GM19328 (cell line): ENCODE measurements around the gene PCED1A.
A peak's percentile ranks its signal among the peaks of the same experiment; 100 is the strongest.

Experiments used
- ATAC-seq: cut with Tn5 transposase; IDR thresholded peaks from one replicate; pipeline ENCODE4 v1.9.1; 2021; ENCODE audit warnings: mild to moderate bottlenecking, moderate library complexity; ENCODE audit not compliant: unreplicated experiment

The PCED1A gene

DNA sequence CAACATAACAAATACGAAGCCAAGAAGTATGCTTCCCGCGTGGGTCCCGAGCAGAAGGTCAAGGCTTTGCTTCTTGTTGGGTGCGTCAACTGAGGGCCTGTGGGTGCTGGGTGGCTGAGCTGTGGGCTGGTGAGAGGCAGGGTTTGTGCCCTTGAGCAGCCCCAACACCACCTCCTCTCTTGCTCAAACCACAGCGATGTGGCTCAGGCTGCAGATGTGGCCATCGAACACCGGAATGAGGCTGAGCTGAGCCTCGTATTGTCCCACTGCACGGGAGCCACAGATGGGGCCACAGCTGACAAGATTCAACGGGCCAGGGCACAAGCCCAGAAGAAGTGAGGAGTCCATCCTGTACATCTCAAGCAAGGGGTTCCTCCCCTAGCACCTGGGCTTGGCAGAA is 25.8 kb upstream of the PCED1A start:
- no peak for ATAC-seq

DNA sequence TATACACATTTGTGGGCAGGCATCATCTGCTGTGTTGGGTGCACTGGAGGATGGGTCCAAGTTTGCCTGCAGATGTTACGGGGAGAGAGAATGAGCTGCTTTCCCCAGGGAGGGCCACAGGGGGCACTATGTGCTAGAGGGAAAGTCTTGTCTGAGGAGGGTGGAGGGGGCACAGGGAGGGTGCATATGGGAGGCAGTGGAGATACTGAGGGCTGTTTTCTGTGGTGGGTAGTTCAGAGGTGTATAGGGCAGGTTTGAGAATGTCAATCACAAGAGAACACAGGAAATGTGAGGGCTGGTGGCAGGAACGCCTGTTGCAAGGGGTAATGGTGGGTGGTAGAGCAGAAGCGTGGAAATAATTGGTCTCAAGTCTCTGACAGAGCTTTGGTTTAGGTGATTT is 25.2 kb upstream of the PCED1A start:
- no peak for ATAC-seq

DNA sequence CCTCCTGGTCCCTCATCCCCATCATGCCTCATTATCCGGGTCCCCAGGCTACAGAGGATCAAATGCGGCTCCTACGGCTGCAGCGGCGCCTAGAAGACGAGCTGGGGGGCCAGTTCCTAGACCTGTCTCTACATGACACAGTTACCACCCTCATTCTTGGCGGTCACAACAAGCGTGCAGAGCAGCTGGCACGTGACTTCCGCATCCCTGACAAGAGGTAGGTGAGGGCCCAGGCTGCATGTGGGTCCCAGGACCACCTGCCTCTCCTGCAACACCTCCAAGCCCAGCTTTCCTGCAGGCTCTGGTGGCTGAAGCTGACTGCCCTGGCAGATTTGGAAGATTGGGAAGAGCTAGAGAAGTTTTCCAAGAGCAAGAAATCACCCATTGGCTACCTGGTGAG is 24.6 kb upstream of the PCED1A start:
- ATAC-seq = no peak

DNA sequence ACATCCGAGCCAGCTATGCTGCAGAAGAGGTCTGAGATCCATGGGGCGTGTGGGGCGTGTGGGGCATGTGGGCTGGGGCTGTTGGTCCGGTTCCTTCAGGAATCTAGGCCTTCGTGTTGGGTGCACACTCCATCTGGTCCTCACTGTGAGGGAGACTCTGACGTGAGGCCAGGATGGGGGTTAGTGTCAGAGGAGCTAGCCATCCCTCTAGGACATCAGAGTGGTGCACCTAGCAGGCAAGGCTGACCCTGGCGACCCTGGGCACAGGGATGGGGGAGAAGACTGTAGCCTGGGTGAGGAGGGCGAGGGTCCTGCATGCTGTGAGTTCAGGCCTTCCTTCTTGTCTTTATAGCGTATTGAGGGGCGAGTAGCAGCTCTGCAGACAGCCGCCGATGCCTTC is 24.2 kb upstream of the PCED1A start:
- no peak for ATAC-seq

DNA sequence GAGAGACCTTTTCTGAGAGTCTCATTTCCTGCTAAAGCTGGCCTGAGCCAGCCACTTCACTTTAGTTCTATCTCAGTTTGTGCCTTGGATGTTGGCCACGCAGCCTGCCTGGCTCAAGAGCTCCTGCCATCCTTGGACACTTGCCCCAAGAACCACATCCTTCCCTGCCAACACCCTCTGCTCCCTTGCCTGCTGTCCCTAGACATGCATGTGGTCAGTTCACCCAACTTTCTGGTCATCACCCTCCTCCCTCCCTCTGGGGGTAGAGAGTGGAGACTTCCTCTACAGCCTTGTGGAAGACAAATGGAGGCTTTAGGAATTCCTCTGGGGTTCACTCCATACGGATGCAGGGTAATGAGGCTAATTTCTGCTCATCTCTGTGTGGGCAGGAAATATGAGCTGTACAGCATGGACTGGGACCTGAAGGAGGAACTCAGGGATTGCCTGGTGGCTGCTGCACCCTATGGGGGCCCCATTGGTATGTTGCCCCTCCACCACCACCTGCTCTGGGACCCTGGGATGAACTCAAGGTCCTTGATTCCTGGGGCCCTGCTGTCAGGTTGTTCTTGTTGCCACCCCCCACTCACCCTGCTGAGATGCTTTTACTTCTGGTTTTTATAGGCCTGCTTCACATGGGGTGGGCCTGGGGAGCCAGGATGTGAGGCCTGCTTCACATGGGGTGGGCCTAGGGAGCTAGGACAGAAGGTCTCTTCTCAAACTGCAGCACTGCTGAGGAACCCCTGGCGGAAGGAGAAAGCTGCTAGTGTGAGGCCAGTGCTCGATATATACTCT is 19.1 kb upstream of the PCED1A start:
- no peak for ATAC-seq

DNA sequence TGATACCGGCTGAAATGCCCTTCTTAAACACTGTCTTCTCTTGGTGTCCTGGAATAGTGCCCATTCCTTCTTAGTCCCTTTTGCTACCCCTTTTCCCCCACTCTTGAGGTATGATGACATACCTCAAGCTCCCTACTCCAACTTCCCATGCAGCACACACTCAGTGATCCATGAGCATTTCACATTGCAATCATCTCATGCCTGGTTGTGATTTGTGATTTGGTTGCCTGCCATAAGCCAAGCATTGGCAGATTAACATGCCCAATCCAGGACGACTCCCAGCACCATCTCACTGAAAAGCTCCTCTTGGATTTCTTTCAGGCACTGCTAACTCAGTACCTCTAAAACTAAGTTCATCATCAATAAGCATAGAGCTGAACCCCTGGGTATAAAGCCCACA is 18.1 kb upstream of the PCED1A start:
- ATAC-seq = no peak

DNA sequence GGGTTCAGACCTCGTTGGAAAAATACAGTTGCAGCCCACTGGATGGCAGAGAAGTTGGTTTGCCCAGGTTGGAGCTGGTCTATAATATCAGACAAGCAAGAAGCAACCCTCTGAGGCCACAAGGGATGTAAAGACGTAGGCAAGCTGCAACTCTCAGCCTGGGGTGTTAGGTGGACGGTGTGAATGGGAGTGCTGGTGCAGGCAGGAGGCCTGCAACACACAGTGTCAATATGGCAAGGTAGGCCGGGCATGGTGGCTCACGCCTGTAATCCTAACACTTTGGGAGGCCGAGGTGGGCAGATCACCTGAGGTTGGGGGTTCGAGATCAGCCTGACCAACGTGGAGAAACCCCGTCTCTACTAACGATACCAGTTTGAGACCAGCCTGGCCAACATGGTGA is 10.6 kb upstream of the PCED1A start:
- ATAC-seq = no peak

DNA sequence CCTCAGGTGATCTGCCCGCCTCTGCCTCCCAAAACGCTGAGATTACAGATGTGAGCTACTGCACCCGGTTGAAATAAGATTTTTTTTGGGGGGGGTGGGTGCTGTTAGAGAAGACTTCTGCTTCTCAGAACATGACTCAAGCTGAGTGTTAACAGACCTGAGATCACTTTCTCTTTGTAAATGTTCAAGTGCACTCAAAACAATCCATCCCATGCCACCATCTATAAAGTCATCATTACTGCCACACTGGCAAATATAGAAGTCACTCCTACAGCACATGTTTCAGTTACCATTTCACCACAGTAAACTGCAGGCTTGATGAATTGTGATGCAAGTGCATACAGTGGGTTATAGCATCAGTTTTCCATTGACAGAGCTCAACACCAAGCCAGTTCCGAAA is 9.1 kb upstream of the PCED1A start:
- ATAC-seq = no peak

DNA sequence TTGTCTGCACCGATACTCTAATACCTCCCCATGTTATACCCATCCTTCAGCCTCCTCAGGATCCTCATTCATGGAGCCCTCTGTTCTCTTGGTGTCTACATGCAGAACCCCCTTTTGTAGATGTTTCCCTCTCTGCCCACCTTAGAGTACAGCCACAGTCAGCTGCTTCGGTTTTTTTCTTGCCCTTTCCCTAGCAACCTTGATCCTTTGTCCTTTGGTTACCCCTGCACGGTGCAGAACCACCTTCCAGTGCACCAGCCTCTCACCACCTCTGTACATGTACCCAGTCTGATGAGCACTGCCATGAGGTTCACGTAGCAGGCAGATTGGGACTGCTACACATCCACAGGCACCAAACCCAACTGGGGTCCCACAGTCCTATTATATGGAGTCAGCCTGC is 7.3 kb upstream of the PCED1A start:
- no peak for ATAC-seq

DNA sequence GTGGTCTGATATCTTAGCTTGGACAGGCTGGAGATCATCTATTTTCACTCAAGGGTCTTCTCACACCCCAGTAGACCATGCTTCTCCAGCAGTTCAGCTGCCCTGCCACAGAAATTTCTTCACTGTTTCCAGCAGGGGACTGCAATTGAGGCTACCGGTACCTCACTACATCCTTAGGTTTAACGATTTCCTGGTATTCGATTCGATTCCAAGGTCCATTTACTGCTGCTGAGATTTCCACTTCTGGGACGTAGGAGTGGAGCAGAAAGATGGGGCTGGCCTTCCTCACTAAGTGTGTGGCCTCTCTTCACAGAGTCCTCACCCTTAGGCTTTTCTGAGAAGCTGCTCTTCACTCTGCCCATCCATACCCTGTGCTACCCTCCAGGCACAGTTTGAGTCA is 6.2 kb upstream of the PCED1A start:
- no peak for ATAC-seq

DNA sequence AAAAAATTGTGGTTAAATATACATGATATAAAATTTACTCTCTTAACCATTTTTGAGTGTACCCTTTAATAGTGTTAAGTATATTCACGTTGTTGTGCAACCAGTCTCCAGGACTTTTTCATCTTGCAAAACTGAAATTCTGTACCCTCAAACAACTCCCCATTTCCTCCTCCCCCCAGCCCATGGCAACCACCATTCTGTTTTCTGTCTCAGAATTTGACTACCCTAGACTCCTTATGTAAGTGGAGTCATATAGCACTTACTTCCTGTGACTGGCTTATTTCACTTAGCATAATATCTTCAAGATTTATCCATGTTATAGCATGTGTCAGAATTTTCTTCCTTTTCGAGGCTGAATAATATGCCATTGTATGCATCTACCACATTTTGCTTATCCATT is 5.2 kb upstream of the PCED1A start:
- ATAC-seq = no peak

DNA sequence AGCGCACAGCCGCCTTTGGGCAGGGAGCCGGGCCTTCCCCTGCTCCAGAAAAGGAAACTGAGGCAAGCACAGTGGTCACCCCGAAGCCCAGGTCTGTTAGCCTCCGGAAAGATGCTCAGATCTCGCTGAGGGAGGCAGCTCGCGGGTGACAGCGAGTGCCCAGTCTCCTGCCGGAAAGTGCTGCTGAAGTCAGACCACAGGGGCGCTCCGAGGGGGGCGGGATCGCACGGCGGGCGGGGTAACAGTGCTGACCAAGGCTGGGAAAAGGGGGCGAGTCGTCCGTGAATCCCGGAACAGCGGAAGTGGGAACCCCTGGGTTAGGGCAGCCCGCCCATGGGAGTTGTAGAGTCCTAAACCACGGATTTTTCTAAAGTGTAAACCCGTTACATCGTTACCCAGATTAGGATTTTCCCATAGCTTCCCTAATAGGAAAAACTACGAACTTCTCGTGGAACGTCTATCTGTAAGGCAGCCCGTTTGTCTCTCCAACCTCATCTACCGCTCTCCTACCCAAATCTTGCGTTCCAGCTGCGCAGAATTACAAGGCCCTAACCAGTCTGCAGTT is 594 bp upstream of the PCED1A start:
- peak; percentile 22 for ATAC-seq

DNA sequence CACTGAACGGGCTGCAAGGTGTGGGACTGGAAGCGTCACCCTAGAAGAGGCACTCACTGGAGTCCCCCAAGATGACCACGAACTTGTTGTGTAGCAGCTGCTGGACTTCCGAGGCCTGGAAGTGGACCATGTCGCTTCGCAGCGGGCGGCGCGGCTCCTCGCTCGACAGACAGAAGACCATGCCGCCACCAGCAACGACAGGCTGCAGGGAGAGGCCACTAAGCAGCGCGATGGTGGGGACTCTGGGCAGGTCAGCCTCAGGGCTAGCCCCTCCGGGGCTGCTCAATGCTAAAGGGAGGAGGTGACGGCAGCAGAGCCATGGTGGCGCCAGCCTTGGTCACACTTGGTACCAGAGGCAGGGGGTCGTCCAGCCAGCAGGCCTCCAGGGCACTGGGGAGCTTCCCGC is 720 bp downstream of the PCED1A start:
- ATAC-seq = no peak

DNA sequence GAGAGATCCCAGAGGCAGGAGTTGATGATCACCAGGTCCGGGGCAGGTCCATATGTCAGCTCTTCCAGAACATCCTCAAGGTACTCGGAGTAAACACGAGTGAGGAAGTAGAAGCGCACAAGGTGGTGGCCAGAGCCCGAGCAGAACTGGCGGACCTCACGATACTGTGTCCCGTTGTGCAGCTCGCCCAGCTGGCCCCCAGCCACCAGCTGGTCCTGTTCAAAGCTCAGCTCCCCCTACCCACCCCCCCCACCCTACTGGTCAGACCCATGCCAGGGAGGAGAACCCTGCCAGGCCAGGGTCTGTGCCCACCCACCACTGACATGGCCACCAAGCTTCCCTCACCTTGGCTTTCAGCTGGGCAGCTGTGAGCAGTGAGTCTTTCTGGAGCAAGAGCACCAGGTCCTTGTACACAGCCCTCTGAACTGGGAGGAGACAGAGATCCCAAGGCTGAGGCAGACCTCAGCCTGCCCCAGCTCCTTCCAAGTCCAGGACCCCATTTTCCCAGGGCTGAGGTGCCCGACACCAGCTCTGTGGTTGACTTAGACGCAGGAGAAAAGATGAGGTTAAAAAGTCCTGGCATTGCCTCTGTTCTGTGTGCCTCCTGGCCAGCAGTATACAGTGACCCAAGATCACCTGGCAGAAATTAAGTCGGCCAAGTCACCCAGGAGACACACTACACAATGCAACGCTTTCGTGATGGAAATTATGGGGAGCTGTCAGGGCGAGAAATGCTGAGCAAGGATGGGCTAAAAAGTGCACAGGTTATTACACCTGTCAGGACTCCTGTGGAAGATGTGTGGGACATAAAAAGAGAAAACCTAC is 1.4 kb downstream of the PCED1A start:
- no peak for ATAC-seq

DNA sequence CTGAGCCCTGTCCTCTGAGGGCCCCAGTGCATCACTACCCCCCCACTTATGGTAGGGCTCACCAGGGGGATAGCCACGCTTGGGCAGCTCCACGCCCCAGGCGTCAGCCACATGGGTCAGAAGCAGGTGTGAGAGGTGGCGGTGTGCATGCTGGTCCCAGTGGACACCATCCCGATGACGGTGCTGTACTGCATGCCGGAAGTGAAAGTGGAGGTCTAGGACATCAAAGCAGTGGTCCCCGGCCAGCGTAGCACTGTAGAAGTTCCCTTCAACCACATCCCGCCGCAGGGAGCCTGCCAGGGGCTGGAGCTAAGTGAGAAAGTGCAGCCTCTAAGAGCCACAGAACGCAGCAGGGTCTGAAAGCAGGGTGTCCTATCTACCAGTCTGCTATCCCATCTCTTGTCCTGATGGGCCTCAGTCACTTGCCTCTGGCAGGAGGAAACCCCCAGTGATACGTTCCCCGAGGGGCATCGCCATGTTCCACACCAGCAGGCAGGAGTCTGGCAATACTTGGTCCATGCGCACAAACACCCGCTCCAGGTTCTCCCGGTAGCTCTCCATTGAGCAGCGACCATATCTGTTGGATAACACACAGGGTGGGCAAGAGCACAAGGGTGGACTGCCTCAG is 2.2 kb downstream of the PCED1A start:
- no peak for ATAC-seq

DNA sequence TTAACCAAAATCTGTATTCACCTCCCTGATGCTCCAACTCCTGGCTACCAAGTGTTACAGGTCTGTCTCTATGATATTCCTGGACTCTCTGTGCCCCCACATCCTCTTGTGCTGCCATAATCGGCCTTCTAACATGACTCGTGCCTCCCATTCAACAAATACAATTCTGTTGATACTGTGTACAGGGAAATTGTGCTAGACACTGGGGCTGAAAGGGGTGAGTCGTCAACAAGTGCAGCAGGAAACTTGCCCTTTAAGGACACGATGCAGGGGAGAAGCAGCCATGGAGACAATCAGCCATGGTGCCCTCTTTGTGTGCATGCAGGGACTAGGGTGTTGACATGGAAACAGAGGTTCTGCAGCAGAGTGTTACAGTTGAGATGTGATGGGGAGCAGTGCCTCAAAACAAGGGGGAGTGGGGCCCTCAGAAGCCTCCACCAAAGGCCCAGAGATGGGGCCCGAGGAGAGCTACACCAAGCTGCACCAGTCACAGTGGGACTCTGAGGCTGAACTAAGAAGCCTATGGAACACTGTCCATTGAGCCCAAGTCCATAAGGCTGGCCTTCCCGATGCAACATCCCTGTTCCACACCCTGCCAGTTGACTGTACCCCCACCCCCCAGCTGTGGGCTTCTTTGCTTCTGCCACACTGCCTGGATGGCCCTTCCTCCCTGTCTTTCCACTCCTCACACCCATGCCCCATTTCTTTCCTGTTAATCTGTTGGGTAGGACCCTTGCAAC is 3.1 kb downstream of the PCED1A start:
- no peak for ATAC-seq

DNA sequence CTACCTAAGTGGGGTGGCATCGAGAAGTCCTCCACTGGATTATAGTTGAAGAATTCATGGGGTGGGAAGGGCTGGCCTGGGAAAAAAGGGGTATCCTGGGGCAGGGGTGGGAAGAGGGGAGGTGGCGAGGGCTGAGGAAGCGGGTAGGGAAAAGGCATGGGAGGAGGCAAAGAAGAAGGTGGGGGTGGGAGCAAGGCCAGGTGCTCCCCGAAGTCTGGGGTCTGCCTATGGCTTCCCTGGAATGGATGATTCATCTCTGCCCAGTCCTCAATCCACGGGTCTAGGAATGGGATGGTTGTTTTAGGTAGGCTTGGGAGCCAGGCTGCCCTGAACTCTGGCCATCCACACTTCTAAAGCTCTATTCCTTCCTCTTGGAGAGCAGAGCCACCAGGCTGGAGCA is 4.4 kb downstream of the PCED1A start:
- ATAC-seq = no peak

DNA sequence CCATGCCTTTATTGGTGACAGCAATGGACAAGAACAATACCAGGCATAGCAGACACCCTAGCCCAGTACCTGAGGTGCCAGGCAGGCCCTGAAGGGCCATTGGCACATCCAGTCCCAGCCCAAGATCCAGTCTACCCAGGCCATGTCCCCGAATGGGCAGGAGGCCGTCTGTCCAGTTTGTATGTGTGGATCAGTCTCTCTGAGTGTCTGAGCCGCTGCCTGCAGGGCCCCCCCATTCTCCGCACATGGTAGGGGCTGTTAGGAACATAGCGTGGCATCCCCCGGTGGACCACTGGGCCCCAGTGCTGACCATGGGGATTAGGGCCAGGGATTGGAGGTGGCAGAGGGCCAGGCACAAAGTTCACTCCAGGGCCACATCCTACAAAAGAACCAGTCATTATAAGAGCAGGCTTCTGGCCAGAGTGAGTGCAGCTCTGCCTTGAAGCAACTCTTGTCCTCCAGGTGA is 5.1 kb downstream of the PCED1A start:
- ATAC-seq = no peak

DNA sequence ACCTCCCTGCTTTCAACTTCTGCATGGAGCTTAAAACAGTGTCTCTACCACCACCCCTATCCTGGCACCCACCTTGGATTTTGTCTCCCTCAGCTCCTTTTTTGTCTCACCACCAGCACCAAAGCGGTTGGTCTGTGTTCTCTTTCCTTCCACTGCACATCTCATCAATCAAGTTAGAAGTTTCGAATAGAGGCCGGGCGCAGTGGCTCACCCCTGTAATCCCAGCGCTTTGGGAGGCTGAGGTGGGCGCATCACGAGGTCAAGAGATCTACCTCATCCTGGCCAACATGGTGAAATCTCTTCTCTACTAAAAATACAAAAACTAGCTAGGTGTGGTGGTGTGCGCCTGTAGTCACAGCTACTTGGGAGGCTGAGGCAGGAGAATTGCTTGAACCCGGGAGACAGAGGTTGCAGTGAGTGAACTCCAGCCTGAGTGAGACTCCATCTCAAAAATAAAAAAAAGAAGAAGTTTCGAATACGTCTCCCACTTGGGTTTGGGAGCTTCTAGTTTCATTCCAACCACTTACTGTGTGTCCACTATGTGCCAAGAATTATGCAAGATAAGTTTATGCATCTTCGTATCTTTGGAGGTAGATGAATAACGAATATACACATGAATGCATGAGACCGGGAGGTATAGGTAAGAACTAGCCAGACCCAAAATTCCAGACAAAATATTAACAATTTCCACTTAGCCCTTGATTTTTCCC is 5.9 kb downstream of the PCED1A start:
- no peak for ATAC-seq

DNA sequence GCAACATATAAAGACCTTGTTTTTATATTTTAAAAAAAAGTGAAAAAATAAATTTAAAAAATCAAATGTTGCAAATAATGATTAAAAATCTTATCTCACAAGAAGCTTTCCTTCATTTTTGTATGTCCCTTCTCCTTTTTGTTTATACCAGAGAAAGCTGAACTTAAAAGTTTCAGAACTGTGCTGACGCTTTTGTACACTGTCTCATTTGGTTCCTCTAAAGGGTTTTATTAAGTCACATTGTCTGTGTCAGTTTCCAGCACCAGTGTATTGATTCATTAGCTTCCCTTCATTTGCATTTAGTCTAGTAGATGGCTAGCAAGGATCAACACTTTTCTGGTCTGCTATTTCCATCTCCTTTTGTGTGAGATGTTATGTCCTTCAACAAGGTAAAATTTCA is 6.7 kb downstream of the PCED1A start:
- ATAC-seq = no peak
